Measurements from ENCODE around the gene BCL2.

The BCL2 gene

GRCh38 chr18:63166142-63166541 is 153.4 kb downstream of the BCL2 start:
- no peaks in the 10 kb centered on the region for H3K9me3 Mint-ChIP-seq
- TF ChIP-seq CTCF (IDR thresholded peaks at IDR 0.05; ENCODE audit: unreplicated experiment in 3 of 3): no peak
- H3K36me3 Mint-ChIP-seq (ENCODE audit: low read depth): no peaks in the 10 kb centered on the region
- H3K4me3 Mint-ChIP-seq: no peak overlapping the region
- H3K27ac Mint-ChIP-seq: no peak overlapping the region
- H3K27me3 Mint-ChIP-seq (ENCODE audit: low read depth): no peaks in the 10 kb centered on the region
- peaks cover 14% of the 10 kb centered on the region for H3K4me1 Mint-ChIP-seq

- H3K27me3 Mint-ChIP-seq (ENCODE audit: low read depth): no peaks in the 10 kb centered on the region
- H3K36me3 Mint-ChIP-seq (ENCODE audit: low read depth): no peaks in the 10 kb centered on the region
- no peaks in the 10 kb centered on the region for H3K9me3 Mint-ChIP-seq
- H3K27ac Mint-ChIP-seq: no peak overlapping the region
- peaks cover 28% of the 10 kb centered on the region for H3K4me1 Mint-ChIP-seq
- TF ChIP-seq CTCF (IDR thresholded peaks at IDR 0.05; ENCODE audit: unreplicated experiment in 3 of 3): no peak
- no peak overlapping the region for H3K4me3 Mint-ChIP-seq
Measured at GRCh38 chr18:63164396-63164795, 155.2 kb downstream of the BCL2 start.

- Mint-ChIP-seq H3K4me3 (no peak overlapping the region), H3K36me3 (ENCODE audit: low read depth) (no peaks in the 10 kb centered on the region), H3K4me1 (peaks cover 45% of the 10 kb centered on the region), H3K27ac (peak overlapping the region; percentile 29 to 85 (median 65)), H3K27me3 (ENCODE audit: low read depth) (no peaks in the 10 kb centered on the region), H3K9me3 (no peaks in the 10 kb centered on the region)
- TF ChIP-seq CTCF (IDR thresholded peaks at IDR 0.05; ENCODE audit: unreplicated experiment in 3 of 3): no peak
Measured at GRCh38 chr18:63162271-63163014, 157.1 kb downstream of the BCL2 start.

- H3K4me1 Mint-ChIP-seq: peaks cover 48% of the 10 kb centered on the region
- no peaks in the 10 kb centered on the region for H3K36me3 Mint-ChIP-seq (ENCODE audit: low read depth)
- no peaks in the 10 kb centered on the region for H3K27me3 Mint-ChIP-seq (ENCODE audit: low read depth)
- TF ChIP-seq CTCF (IDR thresholded peaks at IDR 0.05; ENCODE audit: unreplicated experiment in 3 of 3): no peak
- peak overlapping the region; percentile 65 to 85 (median 71) for H3K27ac Mint-ChIP-seq
- H3K4me3 Mint-ChIP-seq: peak overlapping the region in 1 of 3 experiments; percentile 52
- no peaks in the 10 kb centered on the region for H3K9me3 Mint-ChIP-seq
Measured at GRCh38 chr18:63161761-63162195, 157.8 kb downstream of the BCL2 start.

GRCh38 chr18:63161032-63161760 is 158.4 kb downstream of the BCL2 start:
- Mint-ChIP-seq H3K27me3 (ENCODE audit: low read depth) (peaks cover 3% of the 10 kb centered on the region), H3K4me1 (peaks cover 48% of the 10 kb centered on the region), H3K4me3 (no peak overlapping the region), H3K36me3 (ENCODE audit: low read depth) (no peaks in the 10 kb centered on the region), H3K27ac (peak overlapping the region; percentile 65 to 85 (median 71)), H3K9me3 (no peaks in the 10 kb centered on the region)
- TF ChIP-seq CTCF (IDR thresholded peaks at IDR 0.05; ENCODE audit: unreplicated experiment in 3 of 3): no peak
